Smooth muscle cell (in vitro differentiated cells): ENCODE data around the gene ANKRD16. TPM values are rescaled to one million over a fixed set of nuclear protein-coding genes. Genes with fewer than 3 reads are reported as not detected.
A peak's percentile ranks its signal among the peaks of the same experiment; 100 is the strongest.

ENCODE experiments used
- DNase-seq: peaks from one replicate; lab custom pipeline; 2025; ENCODE audit not compliant: unreplicated experiment; lab: John Stamatoyannopoulos, UW
- H2AFZ ChIP-seq: fragments of 200-600 bp; sonication (generic); 2 replicates; pipeline ENCODE4 v1.6.0; 2016; ENCODE audit warnings: antibody characterized with exemption, low read depth, mild to moderate bottlenecking
- H3F3A ChIP-seq: fragments of 200-600 bp; sonication (generic); 2 replicates; pipeline ENCODE4 v1.6.0; 2017; ENCODE audit warnings: antibody characterized with exemption, low read depth
- H3K27ac ChIP-seq: fragments of 200-600 bp; sonication (generic); 2 replicates; pipeline ENCODE4 v1.5.1; 2016; ENCODE audit warnings: low read depth, mild to moderate bottlenecking
- H3K27me3 ChIP-seq: fragments of 200-600 bp; sonication (generic); 2 replicates; pipeline ENCODE4 v1.6.1; 2016; ENCODE audit warnings: low read depth, mild to moderate bottlenecking
- H3K36me3 ChIP-seq: fragments of 200-600 bp; sonication (generic); 2 replicates; pipeline ENCODE4 v1.5.1; 2016; ENCODE audit warnings: low read depth
- H3K4me1 ChIP-seq: fragments of 200-600 bp; sonication (generic); 2 replicates; pipeline ENCODE4 v1.5.1; 2016; ENCODE audit warnings: low read depth
- H3K4me2 ChIP-seq: fragments of 200-600 bp; sonication (generic); 2 replicates; pipeline ENCODE4 v1.6.0; 2016; ENCODE audit warnings: mild to moderate bottlenecking
- H3K4me3 ChIP-seq: fragments of 200-600 bp; sonication (generic); 2 replicates; pipeline ENCODE4 v1.5.1; 2016; ENCODE audit warnings: mild to moderate bottlenecking
- H3K79me2 ChIP-seq: fragments of 200-600 bp; sonication (generic); 2 replicates; pipeline ENCODE4 v1.6.0; 2016; ENCODE audit warnings: low read depth, mild to moderate bottlenecking
- H3K9ac ChIP-seq: fragments of 200-600 bp; sonication (generic); 2 replicates; pipeline ENCODE4 v1.6.0; 2016; ENCODE audit warnings: low read depth
- H3K9me3 ChIP-seq: fragments of 200-600 bp; sonication (generic); replicated peaks from 2 replicates; pipeline ENCODE4 v1.5.1; 2016; ENCODE audit warnings: low read depth
- H4K20me1 ChIP-seq: fragments of 200-600 bp; sonication (generic); 2 replicates; pipeline ENCODE4 v1.6.0; 2016; ENCODE audit warnings: low read depth
- WGBS: methylation state at CpG from one replicate; pipeline ENCODE4 v1.1.7; 2016; ENCODE audit warnings: low lambda C conversion rate; 5-methylcytosine and 5-hydroxymethylcytosine counted together
- polyA plus RNA-seq: library from polyadenylated mRNA; unstranded; fragments of >200 nt; fragmentation: Nextera tagmentation; extraction: Ambion mirVana; gene quantifications from 2 replicates; pipeline ENCODE4 v1.2.1, GENCODE V29; 2016
- total RNA-seq: library from RNA; depleted of rRNA; stranded (reverse); fragments of >200 nt; gene quantifications from 2 replicates; pipeline ENCODE4 v1.2.3, GENCODE V29; 2014
- TF ChIP-seq, protein P1 (sequence below): fragments of 200-600 bp; sonication (generic); IDR thresholded peaks from 2 replicates; pipeline ENCODE4 v1.5.1; 2017; ENCODE audit warnings: borderline replicate concordance, mild to moderate bottlenecking, antibody characterized with exemption; ENCODE audit not compliant: insufficient read depth, poor library complexity, severe bottlenecking

ANKRD16 gene
- total and polyA plus RNA-seq, 2 experiments from 2014 or later = 2.7 to 10.3 TPM

DNA sequence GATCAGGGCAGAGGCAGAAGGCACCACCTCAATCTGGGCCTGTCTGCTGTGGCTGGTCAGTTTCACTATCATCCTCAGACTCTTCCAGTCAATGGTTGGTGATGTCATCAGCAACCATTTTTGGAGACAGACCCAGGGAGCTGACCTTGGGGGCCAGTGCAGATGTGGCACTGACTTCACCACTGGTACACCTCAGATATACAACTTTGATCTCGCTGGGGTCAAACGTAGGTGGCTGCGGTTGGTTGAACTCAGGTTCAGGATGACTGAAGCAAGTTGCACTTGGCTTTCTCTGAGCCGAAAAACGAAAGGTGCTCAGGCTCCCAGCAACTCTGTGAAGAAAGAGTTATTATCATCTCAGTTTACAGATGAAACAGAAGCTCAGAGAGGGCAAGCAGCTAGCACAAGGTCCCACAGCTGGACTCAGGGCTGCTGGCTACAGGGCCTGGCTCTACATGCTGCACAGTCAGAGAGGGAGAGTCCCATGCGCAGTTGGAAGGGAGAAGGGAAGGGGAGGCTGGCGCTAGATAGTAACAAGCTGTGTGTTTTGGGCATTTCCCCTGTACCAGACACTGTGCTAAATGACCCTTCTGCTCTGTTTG is 27.2 kb downstream of the ANKRD16 start:
- no peaks in the 10 kb centered on the region for H3K4me1 ChIP-seq
- no peaks in the 10 kb centered on the region for H3K36me3 ChIP-seq
- peaks cover 7% of the 10 kb centered on the region for H3F3A ChIP-seq
- no peaks in the 10 kb centered on the region for H3K79me2 ChIP-seq
- H2AFZ ChIP-seq = no peak overlapping the region
- H3K9ac ChIP-seq = no peak overlapping the region
- no peak overlapping the region for H3K4me2 ChIP-seq
- no peak overlapping the region for H3K4me3 ChIP-seq
- no peaks in the 10 kb centered on the region for H4K20me1 ChIP-seq
- DNase-seq = no peak
- WGBS = over 99% methylated on average over 7 of the region's 7 CpGs
- TF ChIP-seq, protein P1, sequence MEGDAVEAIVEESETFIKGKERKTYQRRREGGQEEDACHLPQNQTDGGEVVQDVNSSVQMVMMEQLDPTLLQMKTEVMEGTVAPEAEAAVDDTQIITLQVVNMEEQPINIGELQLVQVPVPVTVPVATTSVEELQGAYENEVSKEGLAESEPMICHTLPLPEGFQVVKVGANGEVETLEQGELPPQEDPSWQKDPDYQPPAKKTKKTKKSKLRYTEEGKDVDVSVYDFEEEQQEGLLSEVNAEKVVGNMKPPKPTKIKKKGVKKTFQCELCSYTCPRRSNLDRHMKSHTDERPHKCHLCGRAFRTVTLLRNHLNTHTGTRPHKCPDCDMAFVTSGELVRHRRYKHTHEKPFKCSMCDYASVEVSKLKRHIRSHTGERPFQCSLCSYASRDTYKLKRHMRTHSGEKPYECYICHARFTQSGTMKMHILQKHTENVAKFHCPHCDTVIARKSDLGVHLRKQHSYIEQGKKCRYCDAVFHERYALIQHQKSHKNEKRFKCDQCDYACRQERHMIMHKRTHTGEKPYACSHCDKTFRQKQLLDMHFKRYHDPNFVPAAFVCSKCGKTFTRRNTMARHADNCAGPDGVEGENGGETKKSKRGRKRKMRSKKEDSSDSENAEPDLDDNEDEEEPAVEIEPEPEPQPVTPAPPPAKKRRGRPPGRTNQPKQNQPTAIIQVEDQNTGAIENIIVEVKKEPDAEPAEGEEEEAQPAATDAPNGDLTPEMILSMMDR = no peak
- H3K27ac ChIP-seq = peak overlapping the region; percentile 85
- H3K9me3 ChIP-seq = no peaks in the 10 kb centered on the region
- no peaks in the 10 kb centered on the region for H3K27me3 ChIP-seq

DNA sequence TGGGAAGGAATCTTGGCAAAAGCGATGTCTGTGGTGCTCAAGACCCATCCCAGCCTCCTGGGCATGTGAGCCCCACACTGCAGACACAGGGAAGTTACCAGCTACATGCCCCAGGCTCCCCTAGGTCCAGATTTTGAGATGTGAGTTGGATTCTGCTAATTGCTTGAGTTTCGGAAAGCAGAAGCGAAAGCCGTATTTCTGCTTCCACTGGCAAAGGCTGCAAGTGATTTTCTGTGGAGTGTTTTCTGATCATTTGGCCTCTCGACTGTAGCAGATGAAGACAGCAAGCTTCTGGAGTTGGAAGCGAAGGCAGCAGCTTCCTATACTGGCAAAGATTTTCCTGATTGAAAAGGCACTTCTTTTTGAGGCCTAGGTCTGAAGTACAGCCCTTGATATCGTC is 29.6 kb downstream of the ANKRD16 start:
- no peak for DNase-seq
- Histone ChIP-seq H3K9ac (no peak overlapping the region), H3K4me2 (no peak overlapping the region), H3K9me3 (no peaks in the 10 kb centered on the region), H3F3A (peaks cover 7% of the 10 kb centered on the region), H3K4me1 (no peaks in the 10 kb centered on the region), H3K27ac (no peak overlapping the region), H3K79me2 (no peaks in the 10 kb centered on the region), H3K36me3 (no peaks in the 10 kb centered on the region), H3K4me3 (no peak overlapping the region), H3K27me3 (no peaks in the 10 kb centered on the region), H4K20me1 (no peaks in the 10 kb centered on the region), H2AFZ (no peak overlapping the region)
- TF ChIP-seq, protein P1 = no peak
- 94% methylated on average over 7 of the region's 7 CpGs for WGBS

DNA sequence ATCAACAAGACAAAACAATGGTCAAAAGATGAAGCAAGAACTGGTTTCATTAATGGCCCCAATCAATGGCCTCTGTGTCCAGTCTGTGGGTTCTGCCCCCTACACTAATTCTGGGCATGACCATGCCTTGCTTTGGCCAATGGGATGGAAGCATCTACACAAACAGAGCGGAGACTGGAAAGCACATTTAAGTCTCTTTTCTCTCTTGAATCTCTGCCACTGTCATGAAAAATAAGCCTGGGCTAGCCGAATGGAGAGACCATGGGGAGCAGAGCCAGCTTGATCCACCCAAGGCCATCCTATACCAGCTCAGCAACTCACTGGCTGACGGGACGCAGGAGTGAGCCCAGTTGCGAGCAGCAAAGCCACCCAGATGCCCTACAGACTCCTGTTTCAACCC is 30.9 kb downstream of the ANKRD16 start:
- Histone ChIP-seq H3K9ac (no peak overlapping the region), H3K27ac (no peak overlapping the region), H3K4me1 (no peaks in the 10 kb centered on the region), H2AFZ (no peak overlapping the region), H3F3A (peaks cover 7% of the 10 kb centered on the region), H3K36me3 (no peaks in the 10 kb centered on the region), H3K79me2 (no peaks in the 10 kb centered on the region), H3K27me3 (no peaks in the 10 kb centered on the region), H3K4me2 (no peak overlapping the region), H3K9me3 (no peaks in the 10 kb centered on the region), H3K4me3 (no peak overlapping the region), H4K20me1 (no peaks in the 10 kb centered on the region)
- no peak for DNase-seq
- 82% methylated on average over 5 of the region's 5 CpGs for WGBS
- TF ChIP-seq, protein P1 = no peak

DNA sequence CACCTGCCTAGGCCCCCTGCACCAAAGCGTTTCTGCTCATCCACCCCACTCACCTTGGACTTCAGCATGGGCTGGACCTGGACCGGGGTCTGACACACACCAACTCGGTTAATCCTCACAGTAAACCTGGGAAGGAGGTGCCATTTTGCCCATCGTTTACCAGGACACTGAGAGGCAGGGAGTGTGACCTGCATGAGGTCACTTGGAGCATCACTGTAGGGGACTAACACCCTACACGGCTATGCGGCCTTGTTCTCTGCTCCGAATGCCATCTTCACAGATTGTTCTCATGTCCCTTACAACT is 33.0 kb downstream of the ANKRD16 start:
- H3K27ac ChIP-seq = no peak overlapping the region
- no peaks in the 10 kb centered on the region for H3K36me3 ChIP-seq
- H2AFZ ChIP-seq = no peak overlapping the region
- H3K4me3 ChIP-seq = no peak overlapping the region
- TF ChIP-seq, protein P1 = no peak
- H3F3A ChIP-seq = peaks cover 7% of the 10 kb centered on the region
- no peaks in the 10 kb centered on the region for H4K20me1 ChIP-seq
- no peak overlapping the region for H3K4me2 ChIP-seq
- no peaks in the 10 kb centered on the region for H3K9me3 ChIP-seq
- DNase-seq = no peak
- no peaks in the 10 kb centered on the region for H3K27me3 ChIP-seq
- H3K4me1 ChIP-seq = no peaks in the 10 kb centered on the region
- no peaks in the 10 kb centered on the region for H3K79me2 ChIP-seq
- H3K9ac ChIP-seq = no peak overlapping the region
- 92% methylated on average over 7 of the region's 7 CpGs for WGBS
